Nephron progenitor cell (in vitro differentiated cells): Measurements from ENCODE around the gene WDR70.
"Not testable (repeated sequence)": the region's sequence is repeated elsewhere in the genome, so short reads cannot be mapped to it uniquely, and the experiment has no call there.

Experiments
- DNase-seq: peaks from one replicate; pipeline ENCODE4 v3.0.0; 2021
- H3K27ac Mint-ChIP-seq: 2 replicates; pipeline ENCODE4 v1.8.0; 2021; ENCODE audit warnings: mild to moderate bottlenecking, moderate library complexity, mixed read lengths
- H3K27me3 Mint-ChIP-seq: 2 replicates; pipeline ENCODE4 v1.8.0; 2021; ENCODE audit warnings: mild to moderate bottlenecking, low read depth, mixed read lengths; ENCODE audit not compliant: poor library complexity
- H3K36me3 Mint-ChIP-seq: 2 replicates; pipeline ENCODE4 v1.8.0; 2021; ENCODE audit warnings: low read depth, mixed read lengths
- H3K4me1 Mint-ChIP-seq: 2 replicates; pipeline ENCODE4 v1.8.0; 2021; ENCODE audit warnings: mixed read lengths
- H3K4me3 Mint-ChIP-seq: 2 replicates; pipeline ENCODE4 v1.8.0; 2021; ENCODE audit warnings: mild to moderate bottlenecking, moderate library complexity, mixed read lengths
- H3K9me3 Mint-ChIP-seq: 2 replicates; pipeline ENCODE4 v1.8.0; 2021; ENCODE audit warnings: mild to moderate bottlenecking, moderate library complexity, mixed read lengths
- CTCF ChIP-seq: fragments of 200-600 bp; sonication (generic); IDR thresholded peaks from 2 replicates; pipeline ENCODE4 v1.5.0; 2021; ENCODE audit warnings: antibody characterized with exemption

The WDR70 gene

DNA sequence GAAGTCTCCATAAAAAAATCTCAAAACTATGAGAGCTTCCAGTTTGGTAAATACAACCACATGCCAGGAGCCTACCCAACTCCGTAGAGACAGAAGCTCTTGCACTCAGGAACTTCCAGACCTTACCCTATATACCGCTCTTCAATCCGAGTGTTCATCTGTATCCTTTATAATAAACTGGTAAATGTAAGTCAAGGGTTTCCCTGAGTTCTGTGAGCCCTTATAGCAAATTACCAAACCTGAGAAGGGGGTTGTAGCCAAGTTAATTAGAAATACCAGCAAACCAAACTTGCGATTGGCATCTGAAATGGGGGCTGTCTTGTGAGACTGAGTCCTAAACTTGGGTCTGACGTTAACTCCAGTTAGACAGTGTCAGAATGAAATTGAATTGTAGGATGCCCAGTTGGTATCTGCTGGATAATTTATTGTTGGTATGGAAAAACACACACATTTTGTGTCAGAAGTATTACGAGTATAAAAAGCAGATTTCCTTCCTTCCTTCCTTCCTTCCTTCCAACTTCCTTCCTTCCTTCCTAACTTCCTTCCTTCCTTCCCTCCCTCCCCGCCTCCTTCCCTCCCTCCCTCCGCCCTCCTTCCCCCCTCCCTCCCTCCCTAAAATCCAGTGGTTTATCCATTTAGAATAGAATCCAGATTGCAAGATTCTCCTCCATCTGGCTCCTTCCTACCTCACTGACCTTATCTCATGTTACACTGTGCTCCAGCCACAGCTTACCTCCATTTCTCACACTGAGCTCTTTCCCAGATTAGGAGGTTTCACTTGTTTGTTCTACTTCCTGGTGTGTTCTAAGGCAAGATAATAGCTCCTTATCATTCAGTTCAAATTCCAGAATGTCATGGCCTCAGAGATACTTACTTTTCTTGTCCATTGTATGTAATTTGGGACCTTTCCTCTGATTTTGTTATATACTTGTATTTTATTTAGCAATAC lies 196.7 kb downstream of the WDR70 start:
- no peaks in the 10 kb centered on the region for H3K27me3 Mint-ChIP-seq
- peaks cover 5% of the 10 kb centered on the region for H3K4me1 Mint-ChIP-seq
- DNase-seq = no peak
- H3K4me3 Mint-ChIP-seq = no peak overlapping the region
- H3K36me3 Mint-ChIP-seq = peaks cover 7% of the 10 kb centered on the region
- no peak for TF ChIP-seq CTCF
- no peak overlapping the region for H3K27ac Mint-ChIP-seq
- H3K9me3 Mint-ChIP-seq = no peaks in the 10 kb centered on the region

- peaks cover 7% of the 10 kb centered on the region for H3K36me3 Mint-ChIP-seq
- H3K4me3 Mint-ChIP-seq = no peak overlapping the region
- no peaks in the 10 kb centered on the region for H3K27me3 Mint-ChIP-seq
- H3K9me3 Mint-ChIP-seq = no peaks in the 10 kb centered on the region
- peak overlapping the region; percentile 11 for H3K27ac Mint-ChIP-seq
- DNase-seq = no peak
- TF ChIP-seq CTCF = no peak
- H3K4me1 Mint-ChIP-seq = peaks cover 5% of the 10 kb centered on the region
Observed at GRCh38 chr5:37576552-37576951, 197.4 kb downstream of the WDR70 start.

DNA sequence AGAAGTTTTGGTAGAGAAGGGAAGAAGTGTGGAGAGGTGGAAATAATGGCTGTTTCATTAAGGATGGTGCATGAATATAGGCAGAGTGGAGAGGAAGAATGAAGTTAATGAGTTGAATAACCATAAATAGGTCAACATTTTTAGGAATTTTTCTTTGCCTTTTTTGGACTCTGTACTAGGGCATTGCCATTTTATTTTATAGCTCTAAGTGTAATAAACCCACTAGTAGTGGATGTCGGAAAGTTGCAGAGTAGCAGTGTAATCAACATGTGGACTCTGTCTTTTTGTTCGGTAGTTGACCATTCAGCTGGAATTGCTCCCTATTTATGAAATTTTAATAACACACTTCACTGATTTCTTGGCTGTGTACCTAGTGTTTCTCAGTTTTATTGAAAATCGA lies 199.1 kb downstream of the WDR70 start:
- Mint-ChIP-seq H3K36me3 (peaks cover 7% of the 10 kb centered on the region), H3K9me3 (no peaks in the 10 kb centered on the region), H3K27ac (no peak overlapping the region), H3K4me1 (peaks cover 5% of the 10 kb centered on the region), H3K4me3 (no peak overlapping the region), H3K27me3 (no peaks in the 10 kb centered on the region)
- TF ChIP-seq CTCF = no peak
- DNase-seq = no peak

DNA sequence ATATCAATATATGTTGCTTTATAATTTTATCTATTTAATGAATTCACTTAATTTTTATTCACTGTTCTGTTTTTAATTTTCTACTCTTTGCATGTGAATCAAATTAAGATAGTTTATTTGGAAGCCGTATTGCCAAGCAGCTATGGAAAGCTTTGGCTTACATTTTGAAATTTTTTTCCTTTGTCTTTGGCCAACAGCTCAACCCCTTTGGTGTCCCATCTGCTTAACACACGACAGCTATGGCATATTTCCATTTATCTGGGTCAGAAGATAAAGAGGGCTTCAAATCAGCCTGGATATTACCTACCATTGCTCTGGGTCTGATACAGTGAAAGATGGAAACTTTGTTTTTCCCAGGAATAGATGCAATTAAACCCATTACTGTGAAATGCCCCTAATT lies 201.0 kb downstream of the WDR70 start:
- Mint-ChIP-seq H3K4me3 (no peak overlapping the region), H3K36me3 (no peaks in the 10 kb centered on the region), H3K9me3 (no peaks in the 10 kb centered on the region), H3K27me3 (no peaks in the 10 kb centered on the region), H3K4me1 (peaks cover 5% of the 10 kb centered on the region), H3K27ac (no peak overlapping the region)
- no peak for TF ChIP-seq CTCF
- no peak for DNase-seq

DNA sequence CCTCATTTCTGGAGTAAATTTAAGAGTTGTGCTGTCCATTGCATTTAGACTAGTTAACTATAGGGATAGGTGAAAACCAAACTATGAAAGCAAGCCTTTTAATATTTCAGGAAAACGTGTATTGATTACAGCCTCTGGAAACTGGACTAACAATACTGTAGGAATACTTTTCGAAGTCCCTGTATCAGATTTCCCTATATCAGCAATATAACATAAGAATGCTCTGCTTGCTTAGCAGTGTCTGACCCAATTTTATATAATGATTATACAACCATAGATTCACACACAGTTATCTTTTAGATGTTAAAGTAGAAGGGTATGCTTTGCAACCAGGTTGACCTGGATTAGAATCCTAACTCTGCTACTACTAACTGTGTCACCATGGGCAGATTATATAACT lies 203.1 kb downstream of the WDR70 start:
- no peaks in the 10 kb centered on the region for H3K9me3 Mint-ChIP-seq
- no peaks in the 10 kb centered on the region for H3K36me3 Mint-ChIP-seq
- H3K27ac Mint-ChIP-seq = no peak overlapping the region
- TF ChIP-seq CTCF = no peak
- no peaks in the 10 kb centered on the region for H3K27me3 Mint-ChIP-seq
- H3K4me3 Mint-ChIP-seq = no peak overlapping the region
- H3K4me1 Mint-ChIP-seq = no peaks in the 10 kb centered on the region
- no peak for DNase-seq

GRCh38 chr5:37593292-37593691 lies 214.2 kb downstream of the WDR70 start:
- Mint-ChIP-seq H3K9me3 (peaks cover 24% of the 10 kb centered on the region), H3K36me3 (peaks cover 15% of the 10 kb centered on the region)
- not testable (repeated sequence) for H3K27me3 Mint-ChIP-seq, H3K4me1 Mint-ChIP-seq, H3K4me3 Mint-ChIP-seq, DNase-seq, H3K27ac Mint-ChIP-seq

DNA sequence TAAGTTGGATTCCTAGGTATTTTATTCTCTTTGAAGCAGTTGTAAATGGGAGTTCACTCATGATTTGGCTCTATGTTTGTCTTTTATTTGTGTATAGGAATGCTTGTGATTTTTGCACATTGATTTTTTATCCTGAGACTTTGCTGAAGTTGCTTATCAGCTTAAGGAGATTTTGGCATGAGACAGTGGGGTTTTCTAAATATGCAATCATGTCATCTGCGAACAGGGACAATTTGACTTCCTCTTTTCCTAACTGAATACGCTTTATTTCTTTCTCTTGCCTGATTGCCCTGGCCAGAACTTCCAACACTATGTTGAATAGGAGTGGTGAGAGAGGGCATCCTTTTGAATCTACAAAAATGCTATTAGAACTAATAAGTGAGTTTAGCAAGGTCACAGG lies 215.7 kb downstream of the WDR70 start:
- H3K27me3 Mint-ChIP-seq, H3K4me1 Mint-ChIP-seq, H3K4me3 Mint-ChIP-seq, H3K27ac Mint-ChIP-seq, DNase-seq: not testable (repeated sequence)
- H3K9me3 Mint-ChIP-seq = peaks cover 26% of the 10 kb centered on the region
- peaks cover 24% of the 10 kb centered on the region for H3K36me3 Mint-ChIP-seq
